ENCODE data around the gene SMARCAL1. TPM values are rescaled to one million over a fixed set of nuclear protein-coding genes. Genes with fewer than 3 reads are reported as not detected.

SMARCAL1 gene
- total RNA-seq, 6 experiments from 2014 or later, result 6.1 to 11.0 (median 7.9) TPM

DNA sequence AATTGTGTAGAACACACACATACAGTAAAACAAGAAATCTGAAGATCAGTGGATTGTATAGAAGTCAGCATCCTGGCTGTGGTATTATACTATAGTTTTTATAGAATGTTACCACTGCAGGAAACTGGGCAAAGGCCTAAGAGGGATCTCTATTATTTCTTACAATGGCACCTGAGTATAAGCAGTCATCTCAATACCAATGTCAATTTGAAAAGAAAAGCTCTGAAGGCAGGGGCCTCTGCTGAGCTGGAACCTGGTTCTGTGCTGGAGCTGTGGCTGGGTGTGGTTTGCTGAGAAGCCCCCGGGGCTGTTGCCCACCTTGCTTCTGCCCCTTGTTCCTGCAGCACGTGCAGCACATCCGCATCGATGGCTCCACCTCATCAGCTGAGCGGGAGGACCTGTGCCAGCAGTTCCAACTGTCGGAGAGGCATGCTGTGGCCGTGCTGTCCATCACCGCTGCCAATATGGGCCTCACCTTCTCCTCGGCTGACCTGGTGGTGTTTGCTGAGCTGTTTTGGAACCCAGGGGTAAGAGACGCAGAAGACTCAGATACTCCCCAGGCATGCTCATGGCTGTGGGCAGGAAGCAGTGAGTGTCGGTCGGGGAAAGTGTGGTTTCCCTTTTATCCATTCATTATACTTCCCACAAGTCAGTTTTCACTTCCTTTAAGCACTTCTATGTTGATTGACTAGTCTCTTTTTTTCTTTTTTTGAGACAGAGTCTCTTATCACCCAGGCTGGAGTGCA lies 62.8 kb downstream of the SMARCAL1 start:
- TF ChIP-seq POLR2A (IDR thresholded peaks at IDR 0.05), result no peak
- TF ChIP-seq, protein P1, sequence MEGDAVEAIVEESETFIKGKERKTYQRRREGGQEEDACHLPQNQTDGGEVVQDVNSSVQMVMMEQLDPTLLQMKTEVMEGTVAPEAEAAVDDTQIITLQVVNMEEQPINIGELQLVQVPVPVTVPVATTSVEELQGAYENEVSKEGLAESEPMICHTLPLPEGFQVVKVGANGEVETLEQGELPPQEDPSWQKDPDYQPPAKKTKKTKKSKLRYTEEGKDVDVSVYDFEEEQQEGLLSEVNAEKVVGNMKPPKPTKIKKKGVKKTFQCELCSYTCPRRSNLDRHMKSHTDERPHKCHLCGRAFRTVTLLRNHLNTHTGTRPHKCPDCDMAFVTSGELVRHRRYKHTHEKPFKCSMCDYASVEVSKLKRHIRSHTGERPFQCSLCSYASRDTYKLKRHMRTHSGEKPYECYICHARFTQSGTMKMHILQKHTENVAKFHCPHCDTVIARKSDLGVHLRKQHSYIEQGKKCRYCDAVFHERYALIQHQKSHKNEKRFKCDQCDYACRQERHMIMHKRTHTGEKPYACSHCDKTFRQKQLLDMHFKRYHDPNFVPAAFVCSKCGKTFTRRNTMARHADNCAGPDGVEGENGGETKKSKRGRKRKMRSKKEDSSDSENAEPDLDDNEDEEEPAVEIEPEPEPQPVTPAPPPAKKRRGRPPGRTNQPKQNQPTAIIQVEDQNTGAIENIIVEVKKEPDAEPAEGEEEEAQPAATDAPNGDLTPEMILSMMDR (IDR thresholded peaks at IDR 0.05), result no peak
- ATAC-seq (peak in 3 of 4 donors; percentile 26 to 38 (median 26)), DNase-seq (no peak)
- intact Hi-C loops (cut with DNase I), result no loop called here
- H3K4me3 ChIP-seq, result no peak overlapping the region
- no peak overlapping the region for H3K27ac ChIP-seq
- no peaks in the 10 kb centered on the region for H3K9me3 ChIP-seq
- 63% methylated on average over 7 of the region's 12 CpGs for WGBS (ENCODE audit: insufficient coverage, low coverage, low lambda C conversion rate, missing lambda C conversion rate)
- H3K27me3 ChIP-seq, result no peaks in the 10 kb centered on the region
- H3K4me1 ChIP-seq, result no peaks in the 10 kb centered on the region
- peaks cover 0 to 13% (median 0%) of the 10 kb centered on the region in 4 donors for H3K36me3 ChIP-seq

DNA sequence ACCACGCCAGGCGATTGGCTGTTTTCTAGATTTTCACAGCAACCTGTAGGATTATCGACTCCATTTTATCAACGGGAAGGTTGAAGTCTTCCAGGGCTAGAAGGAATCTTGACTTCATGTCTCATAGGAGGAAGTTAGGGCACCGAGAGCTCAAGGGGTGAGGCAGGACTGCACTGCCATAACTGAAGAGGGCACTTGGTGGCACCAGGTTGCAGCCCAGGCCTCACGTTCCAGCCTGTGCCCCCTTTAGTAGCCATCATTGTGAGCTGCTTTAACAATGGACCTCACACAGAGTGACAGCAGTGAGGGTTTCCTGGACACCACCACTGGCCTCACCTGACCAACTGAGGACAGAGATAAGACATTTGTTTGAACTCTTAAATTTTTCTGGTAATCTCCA lies 63.5 kb downstream of the SMARCAL1 start:
- no peak for TF ChIP-seq POLR2A (IDR thresholded peaks at IDR 0.05)
- TF ChIP-seq, protein P1 (IDR thresholded peaks at IDR 0.05), result no peak
- Histone ChIP-seq H3K4me1 (no peaks in the 10 kb centered on the region), H3K27ac (no peak overlapping the region), H3K36me3 (peaks cover 0 to 11% (median 0%) of the 10 kb centered on the region in 4 donors), H3K9me3 (no peaks in the 10 kb centered on the region), H3K4me3 (no peak overlapping the region), H3K27me3 (no peaks in the 10 kb centered on the region)
- intact Hi-C loops (cut with DNase I), result no loop called here
- WGBS (ENCODE audit: insufficient coverage, low coverage, low lambda C conversion rate, missing lambda C conversion rate), result 68% methylated on average over 5 of the region's 6 CpGs
- no peak for ATAC-seq
- no peak for DNase-seq

GRCh38 chr2:216477283-216478035 lies 65.2 kb downstream of the SMARCAL1 start:
- peaks cover 0 to 5% (median 0%) of the 10 kb centered on the region in 4 donors for H3K36me3 ChIP-seq

DNA sequence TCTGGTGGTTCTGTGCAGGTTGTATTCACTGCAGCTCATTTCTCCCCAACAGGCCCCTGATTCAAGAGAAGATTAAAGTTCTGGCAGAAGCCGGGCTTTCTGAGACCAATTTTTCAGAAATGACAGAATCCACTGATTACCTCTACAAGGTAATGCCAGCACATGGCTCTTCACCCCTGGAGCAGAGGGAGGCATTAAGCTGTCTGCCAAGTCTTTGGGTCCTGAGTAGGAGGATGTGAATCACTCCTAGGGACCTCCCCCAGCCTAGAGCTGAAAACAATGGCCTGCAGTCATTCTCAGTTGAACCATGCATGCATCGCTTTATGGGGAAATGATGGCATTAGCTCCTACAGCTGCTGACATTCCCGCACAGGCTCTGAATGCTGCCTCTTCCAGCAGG lies 65.9 kb downstream of the SMARCAL1 start:
- ATAC-seq, result peak in 1 of 4 donors; percentile 48
- H3K4me1 ChIP-seq, result no peaks in the 10 kb centered on the region
- no peaks in the 10 kb centered on the region for H3K9me3 ChIP-seq
- 100% methylated on average over 2 of the region's 3 CpGs for WGBS (ENCODE audit: insufficient coverage, low coverage, low lambda C conversion rate, missing lambda C conversion rate)
- peaks cover 0 to 11% (median 0%) of the 10 kb centered on the region in 4 donors for H3K36me3 ChIP-seq
- DNase-seq, result no peak
- intact Hi-C loops (cut with DNase I), result no loop called here
- no peaks in the 10 kb centered on the region for H3K27me3 ChIP-seq
- TF ChIP-seq, protein P1 (IDR thresholded peaks at IDR 0.05), result no peak
- no peak for TF ChIP-seq POLR2A (IDR thresholded peaks at IDR 0.05)
- no peak overlapping the region for H3K4me3 ChIP-seq
- no peak overlapping the region for H3K27ac ChIP-seq

More at GRCh38 chr2:216477283-216478035, 65.2 kb downstream of the SMARCAL1 start:
- 100% methylated on average over 2 of the region's 2 CpGs for WGBS (ENCODE audit: insufficient coverage, low coverage, low lambda C conversion rate, missing lambda C conversion rate)
- DNase-seq, result no peak
- no peaks in the 10 kb centered on the region for H3K4me1 ChIP-seq
- intact Hi-C loops (cut with DNase I), result no loop called here
- H3K27ac ChIP-seq, result no peak overlapping the region
- no peak for ATAC-seq
- no peak for TF ChIP-seq POLR2A (IDR thresholded peaks at IDR 0.05)
- TF ChIP-seq, protein P1 (IDR thresholded peaks at IDR 0.05), result no peak
- no peak overlapping the region for H3K4me3 ChIP-seq
- no peaks in the 10 kb centered on the region for H3K9me3 ChIP-seq
- H3K27me3 ChIP-seq, result no peaks in the 10 kb centered on the region

Data from right lobe of liver (tissue), 6 donors.